ENCODE data around the gene ASXL1. TPM values are rescaled to one million over a fixed set of nuclear protein-coding genes. Genes with fewer than 3 reads are reported as not detected.
"Not testable (repeated sequence)": the region's sequence is repeated elsewhere in the genome, so short reads cannot be mapped to it uniquely, and the experiment has no call there.

Gene ASXL1
- polyA plus RNA-seq (ENCODE audit: insufficient read length), result 42.1 TPM

- DNase-seq, result peak; percentile 99
Measured at GRCh38 chr20:32357869-32358631, at the start of gene ASXL1. TSS of gene ASXL1 (plus strand) at chr20:32358331. CDS start at chr20:32358776, 445 bp downstream.

DNA sequence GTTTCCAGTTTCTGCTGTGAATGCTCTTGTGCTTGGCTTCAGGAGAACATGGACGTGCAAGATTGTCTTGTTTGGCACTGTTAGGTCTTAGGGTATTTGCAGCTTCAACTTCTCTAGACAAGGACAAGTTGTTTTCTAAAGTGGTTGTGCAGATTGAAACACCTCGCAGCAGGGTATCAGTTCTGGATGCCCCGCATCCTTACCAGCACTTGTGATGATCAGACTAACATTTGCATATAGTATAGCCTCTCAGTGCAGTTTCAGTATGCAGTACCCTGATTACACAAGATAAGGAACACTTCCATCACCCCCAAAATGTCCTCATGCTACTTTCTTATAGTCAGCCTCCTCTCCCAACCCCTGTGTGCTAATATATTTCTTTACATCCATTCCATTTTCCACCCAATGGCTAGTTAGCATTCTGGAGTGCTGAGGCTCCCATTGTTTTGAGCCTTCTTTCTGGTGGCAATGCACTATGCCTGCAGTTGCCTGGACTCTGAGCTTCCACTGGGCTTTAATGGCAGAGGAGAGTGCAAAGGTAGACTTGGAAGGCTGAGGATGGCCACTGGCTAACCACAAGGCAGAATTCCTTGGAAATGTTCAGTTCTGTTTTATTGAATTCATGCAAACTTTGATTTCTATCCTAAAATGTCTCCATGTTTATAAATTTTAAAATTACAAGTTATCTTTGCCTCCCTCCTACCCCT lies 45.3 kb upstream of the ASXL1 start:
- no peak for DNase-seq

- no peak for DNase-seq
Measured at GRCh38 chr20:32314768-32315167, 43.4 kb upstream of the ASXL1 start.

DNA sequence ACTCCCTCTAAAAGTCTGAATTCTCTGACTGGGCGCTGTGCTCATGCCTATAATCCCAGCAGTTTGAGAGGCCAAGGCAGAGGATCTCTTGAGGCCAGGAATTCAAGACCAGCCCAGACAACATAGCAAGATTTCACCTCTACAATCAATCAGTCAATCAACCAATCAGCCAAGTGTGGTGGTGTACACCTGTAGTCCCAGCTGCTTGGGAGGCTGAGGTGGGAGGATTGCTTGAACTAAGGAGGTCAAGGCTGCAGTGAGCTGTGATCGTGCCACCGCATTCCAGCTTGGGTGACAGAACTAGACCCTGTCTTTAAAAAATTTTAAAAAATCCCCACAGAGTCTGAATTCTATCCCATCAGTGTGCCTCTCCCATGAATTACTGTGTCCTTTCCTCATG lies 42.7 kb upstream of the ASXL1 start:
- DNase-seq, result no peak

DNA sequence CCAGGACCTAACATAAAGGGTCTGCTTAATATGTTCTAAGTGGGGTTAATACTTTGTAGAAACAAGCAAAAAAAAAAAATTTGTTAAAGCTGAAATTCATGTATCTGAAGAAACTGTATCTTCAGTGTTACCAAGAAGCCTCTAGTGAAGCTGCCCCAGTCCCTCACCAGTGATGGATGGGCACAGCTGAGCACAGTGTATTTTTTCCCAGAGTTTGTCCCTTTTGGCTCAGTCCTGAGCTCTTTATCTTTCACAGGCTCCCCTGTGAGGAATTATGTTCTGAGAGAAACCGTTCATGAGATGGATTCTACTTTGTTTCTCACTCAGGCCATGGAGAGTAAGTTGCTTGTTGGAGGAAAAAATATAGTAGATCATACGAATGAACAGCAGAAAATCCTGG lies 42.2 kb upstream of the ASXL1 start:
- DNase-seq, result peak; percentile 11

GRCh38 chr20:32316667-32317066 lies 41.5 kb upstream of the ASXL1 start:
- no peak for DNase-seq

DNA sequence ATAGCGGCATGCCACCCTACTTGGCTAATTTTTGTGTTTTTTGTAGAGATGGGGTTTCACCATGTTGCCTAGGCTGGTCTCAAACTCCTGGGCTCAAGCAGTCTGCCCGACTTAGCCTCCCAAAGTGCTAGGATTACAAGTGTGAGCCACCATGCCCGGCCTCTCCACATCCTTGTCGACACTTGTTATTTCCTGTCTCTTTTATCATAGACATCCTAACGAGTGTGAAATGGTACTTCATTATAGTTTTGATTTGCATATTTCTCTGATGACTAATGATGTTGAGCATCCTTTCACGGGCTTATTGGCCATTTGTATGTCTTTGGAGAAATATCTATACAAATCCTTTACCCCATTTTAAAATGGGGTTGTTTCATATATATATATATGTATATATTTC lies 39.0 kb upstream of the ASXL1 start:
- DNase-seq, result no peak

DNA sequence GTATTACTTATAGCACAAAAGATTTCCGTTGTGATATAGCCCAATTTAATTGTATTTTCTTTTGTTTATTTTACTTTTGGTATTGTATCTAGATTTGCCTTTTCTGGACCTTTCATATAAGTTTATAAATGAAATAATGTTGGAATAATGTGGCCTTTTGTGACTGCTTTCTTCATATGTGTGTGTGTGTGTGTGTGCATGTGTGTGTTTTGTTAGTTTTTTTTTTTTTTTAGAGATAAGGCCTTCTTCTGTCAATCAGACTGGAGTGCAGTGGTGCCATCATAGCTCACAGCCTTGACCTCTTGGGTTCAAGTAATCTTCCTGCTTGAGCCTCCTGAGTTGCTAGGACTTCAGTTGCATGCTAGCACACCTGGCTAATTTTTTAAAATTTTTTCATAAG lies 37.8 kb upstream of the ASXL1 start:
- DNase-seq, result no peak

DNA sequence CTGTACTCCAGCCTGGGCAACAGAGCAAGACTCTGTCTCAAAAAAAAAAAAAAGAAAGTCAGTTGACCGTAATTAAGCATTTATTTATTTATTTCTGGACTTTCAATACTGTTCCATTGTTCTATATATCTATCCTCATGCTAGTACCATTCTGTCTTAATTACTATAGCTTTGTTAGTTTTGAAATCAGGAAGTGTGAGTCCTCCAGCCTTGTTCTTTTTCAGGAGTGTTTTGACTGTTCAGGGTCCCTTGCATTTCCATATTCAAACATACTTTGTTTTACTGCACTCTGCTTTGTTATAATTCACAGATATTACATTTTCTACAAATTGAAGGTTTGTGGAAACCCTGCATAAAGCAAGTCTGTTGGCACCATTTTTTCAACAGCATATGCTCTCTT lies 36.7 kb upstream of the ASXL1 start:
- no peak for DNase-seq

GRCh38 chr20:32322260-32322659 lies 35.9 kb upstream of the ASXL1 start:
- not testable (repeated sequence) for DNase-seq

DNA sequence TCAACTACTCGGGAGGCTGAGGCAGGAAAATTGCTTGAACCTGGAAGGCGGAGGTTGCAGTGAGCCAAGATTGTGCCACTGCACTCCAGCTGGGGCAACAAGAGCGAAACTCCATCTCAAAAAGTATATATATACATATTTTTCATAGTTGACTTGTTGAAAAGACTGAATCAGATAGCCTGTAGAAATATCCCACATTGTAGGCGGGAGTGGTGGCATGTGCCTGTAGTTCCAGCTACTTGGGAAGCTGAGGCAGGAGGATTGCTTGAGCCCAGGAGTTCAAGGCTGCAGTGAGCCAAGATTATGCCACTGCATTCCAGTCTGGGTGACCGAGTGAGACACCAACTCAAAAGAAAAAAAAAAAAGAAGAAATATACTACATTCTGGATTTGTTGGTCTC lies 34.4 kb upstream of the ASXL1 start:
- DNase-seq, result not testable (repeated sequence)

DNA sequence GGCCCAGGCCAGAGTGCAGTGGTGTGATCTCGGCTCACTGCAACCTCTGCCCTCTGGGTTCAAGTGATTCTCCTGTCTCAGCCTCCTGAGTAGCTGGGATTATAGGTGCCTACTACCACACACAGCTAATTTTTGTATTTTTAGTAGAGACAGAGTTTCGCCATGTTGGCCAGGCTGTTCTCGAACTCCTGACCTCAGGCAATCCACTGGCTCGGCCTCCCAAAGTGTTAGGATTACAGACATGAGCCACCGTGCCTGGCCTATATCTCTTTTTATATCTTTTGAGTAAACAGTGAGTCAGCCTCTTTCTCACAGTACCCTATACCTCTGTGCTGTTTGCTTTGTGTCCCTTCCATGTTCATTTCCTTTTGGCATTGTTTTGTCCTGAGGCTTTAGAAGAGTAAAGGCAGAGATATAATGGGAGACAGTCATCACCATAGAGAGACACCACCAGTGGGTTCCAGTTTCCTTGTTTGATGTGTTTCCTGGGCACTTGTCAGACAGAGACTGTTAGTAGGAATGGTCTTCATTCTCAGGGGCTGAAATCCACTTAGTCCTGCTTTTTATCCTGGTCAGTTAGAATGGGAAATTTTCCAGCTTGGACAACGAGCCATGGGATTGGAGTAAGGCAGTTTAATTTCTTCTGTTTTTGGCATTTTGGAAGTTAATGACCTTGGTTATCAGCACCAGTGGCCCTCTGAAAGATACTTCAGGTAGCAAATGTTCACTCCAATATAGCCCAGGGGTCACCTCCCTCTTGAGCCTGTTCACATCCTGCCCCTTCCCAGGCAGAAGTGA lies 32.2 kb upstream of the ASXL1 start:
- DNase-seq, result no peak

- no peak for DNase-seq
Measured at GRCh38 chr20:32326504-32326845, 31.7 kb upstream of the ASXL1 start.

GRCh38 chr20:32327087-32327681 lies 30.9 kb upstream of the ASXL1 start:
- DNase-seq, result no peak

DNA sequence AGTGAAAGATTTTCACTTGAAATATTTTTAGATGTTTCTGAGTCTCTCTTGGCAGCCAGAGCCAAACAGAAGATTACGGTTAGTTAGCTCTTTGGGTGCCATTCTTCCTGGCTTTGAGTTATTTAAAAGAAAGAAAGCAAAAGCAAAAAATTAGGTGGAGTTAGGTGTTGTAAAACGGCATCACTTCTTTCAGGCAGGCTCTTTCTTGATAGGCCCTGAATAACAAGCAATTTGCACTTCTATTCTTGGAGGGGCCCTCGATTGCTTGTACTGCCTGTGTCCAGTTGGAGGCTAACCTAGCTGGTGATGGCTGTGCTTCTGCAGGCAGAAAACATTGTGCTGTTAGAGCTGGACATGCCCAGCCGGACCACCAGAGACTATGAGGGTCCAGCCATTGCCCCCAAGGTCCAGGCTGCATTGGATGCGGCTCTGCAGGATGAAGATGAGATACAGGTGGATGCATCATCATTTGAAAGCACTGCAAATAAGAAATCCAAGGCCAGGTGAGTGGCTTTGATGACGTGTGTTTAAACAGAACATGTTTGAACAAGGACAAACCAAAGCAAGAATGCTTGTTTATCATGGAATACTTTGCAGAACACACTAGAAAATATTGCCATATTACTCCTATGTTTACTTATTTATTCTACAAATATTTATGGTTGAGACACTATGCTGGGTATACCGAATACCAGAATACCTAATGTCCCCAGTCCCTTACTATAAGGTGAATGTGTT lies 28.1 kb upstream of the ASXL1 start:
- no peak for DNase-seq

DNA sequence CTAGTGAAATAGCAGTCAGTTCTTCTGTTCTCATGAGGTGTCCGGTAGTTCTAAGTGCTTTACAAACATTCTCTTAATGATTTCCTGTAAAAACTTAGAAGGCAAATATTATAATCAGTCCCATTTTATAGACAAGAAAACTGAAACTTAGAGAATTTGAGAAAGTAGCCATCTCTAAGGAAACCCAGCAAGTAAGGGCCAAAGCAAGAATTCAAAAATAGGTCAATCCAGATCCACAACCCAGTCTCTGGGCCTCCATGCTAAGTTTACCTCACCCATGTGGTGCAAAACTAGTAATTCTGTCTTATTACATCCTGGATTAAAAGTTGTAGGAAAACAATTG lies 27.6 kb upstream of the ASXL1 start:
- no peak for DNase-seq

DNA sequence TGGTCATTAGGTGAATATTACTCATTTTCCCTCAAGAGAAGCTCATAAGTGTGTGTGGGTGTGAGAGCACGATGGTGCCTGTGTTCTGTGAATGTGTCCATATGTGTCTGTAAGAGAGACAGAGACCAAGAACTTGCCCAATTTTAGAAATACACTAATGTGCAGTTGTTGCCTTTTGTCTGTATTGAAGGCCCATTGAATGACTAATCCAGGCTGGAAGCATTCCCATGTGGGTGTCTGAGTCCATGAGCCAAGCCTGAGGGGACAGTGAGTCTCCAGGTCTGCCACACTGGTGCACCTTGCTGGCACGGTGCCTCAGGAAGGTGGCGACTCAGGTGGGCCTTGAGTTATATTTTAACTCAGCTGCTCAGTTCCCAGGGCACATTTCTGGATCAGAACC lies 25.5 kb upstream of the ASXL1 start:
- no peak for DNase-seq

- no peak for DNase-seq
Measured at GRCh38 chr20:32333181-32333987, 24.7 kb upstream of the ASXL1 start.

DNA sequence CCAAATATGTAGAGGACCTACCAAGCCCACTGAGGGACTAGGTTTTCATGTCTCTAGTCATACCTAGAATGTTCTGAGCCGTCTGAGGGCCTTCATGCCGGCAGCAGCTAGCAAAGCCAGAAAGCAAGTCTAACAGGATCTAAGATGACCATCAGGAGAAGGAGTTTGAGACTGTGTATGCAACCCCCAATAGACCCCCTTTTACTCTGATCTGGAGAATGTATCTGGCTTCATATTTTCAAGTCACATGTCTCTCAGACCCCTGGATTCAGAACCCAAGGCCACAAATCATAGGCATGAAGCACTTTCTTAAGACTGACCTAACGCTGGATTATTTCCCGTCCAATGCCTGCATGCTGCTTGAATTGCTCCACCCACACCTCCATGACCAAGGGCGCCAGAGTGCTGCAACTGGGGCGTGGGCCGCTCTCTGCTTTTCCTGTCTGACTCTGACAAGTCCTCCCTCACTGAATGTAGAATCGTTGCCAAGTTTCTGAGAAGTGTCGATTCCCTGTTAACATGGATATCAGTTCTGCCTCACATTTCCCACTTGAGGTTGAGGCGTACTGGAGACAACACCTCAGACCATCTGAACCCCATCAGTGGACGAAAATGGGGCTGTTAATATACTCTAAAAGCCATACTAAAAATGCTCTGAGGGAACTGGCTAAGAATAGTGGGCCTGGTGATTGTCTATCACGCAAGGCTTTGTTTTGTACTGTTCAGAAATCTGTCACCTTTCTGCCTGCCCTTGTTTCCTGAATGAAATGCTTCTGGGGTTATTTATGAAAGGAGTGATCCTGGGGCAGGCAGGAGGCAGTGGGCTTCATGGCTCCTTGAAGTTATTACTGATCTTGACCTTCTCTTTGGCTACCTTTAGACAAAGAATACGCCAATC lies 23.9 kb upstream of the ASXL1 start:
- no peak for DNase-seq

DNA sequence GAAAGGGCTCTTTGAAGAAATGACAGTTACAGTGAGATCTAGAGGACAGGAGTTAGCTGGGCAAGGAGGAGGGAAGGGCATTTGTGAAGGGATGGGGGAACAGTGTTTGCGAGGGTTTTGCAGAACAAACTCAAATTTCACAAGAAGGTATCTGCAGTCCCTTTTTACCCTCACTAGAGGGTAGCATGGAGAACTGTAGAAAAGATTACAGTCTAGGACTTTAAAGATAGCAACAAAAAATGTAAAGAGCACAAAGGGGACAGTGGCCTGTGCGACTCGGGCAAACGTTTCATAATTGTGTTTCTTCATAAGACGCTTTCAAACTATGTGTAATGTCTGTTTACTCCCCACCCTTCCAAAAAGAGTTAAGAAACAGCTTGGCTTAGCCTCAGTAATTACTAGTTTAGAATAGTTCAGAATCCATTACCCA lies 21.2 kb upstream of the ASXL1 start:
- no peak for DNase-seq

All from hindlimb muscle (tissue), 1 donor.